Tibial nerve (tissue), 3 donors: Measurements from ENCODE around the gene TMEM183A.

Source experiments
- CTCF ChIP-seq, 5 experiments: fragments of 200-600 bp in 3 of 5; fragments of 450-650 bp in 2 of 5; sonication (generic) in 3 of 5; IDR thresholded peaks; one replicate each; pipeline ENCODE4 v1.5.1; 2016 to 2019; ENCODE audit warnings: antibody characterized with exemption in 5 of 5, mild to moderate bottlenecking in 3 of 5, moderate library complexity in 2 of 5
- POLR2A ChIP-seq, 2 donors: fragments of 450-650 bp; IDR thresholded peaks; one replicate each; pipeline ENCODE4 v1.6.1; 2017; ENCODE audit warnings: antibody characterized with exemption in 2 of 2, mild to moderate bottlenecking in 2 of 2, moderate library complexity in 2 of 2

- TF ChIP-seq CTCF (IDR thresholded peaks at IDR 0.05) (no peak), POLR2A (IDR thresholded peaks at IDR 0.05) (no peak)
These were observed 45.8 kb upstream of the TMEM183A start for GRCh38 chr1:202961220-202961880.
